ENCODE data around the gene ASB10.
A peak's percentile ranks its signal among the peaks of the same experiment; 100 is the strongest.

ASB10 gene

GRCh38 chr7:151168003-151168786 lies 18.9 kb downstream of the ASB10 start:
- peak; percentile 26 to 61 for DNase-seq (ENCODE audit: low read depth in 1 of 2, low spot score in 1 of 2)

- no peak for DNase-seq (ENCODE audit: low read depth in 1 of 2, low spot score in 1 of 2)
These were observed 19.7 kb downstream of the ASB10 start, which contains the start of gene GBX1 for GRCh38 chr7:151167197-151167961. TSS of gene GBX1 (minus strand) at chr7:151167694. CDS start at chr7:151167548, 146 bp downstream.

GRCh38 chr7:151166629-151167196 lies 20.3 kb downstream of the ASB10 start:
- no peak for DNase-seq (ENCODE audit: low read depth in 1 of 2, low spot score in 1 of 2)

GRCh38 chr7:151161757-151162156 lies 25.3 kb downstream of the ASB10 start:
- DNase-seq (ENCODE audit: low read depth in 1 of 2, low spot score in 1 of 2): no peak

GRCh38 chr7:151157645-151158329 lies 29.3 kb downstream of the ASB10 start:
- no peak for DNase-seq (ENCODE audit: low read depth in 1 of 2, low spot score in 1 of 2)

GRCh38 chr7:151152643-151153513 lies 34.2 kb downstream of the ASB10 start:
- DNase-seq (ENCODE audit: low read depth in 1 of 2, low spot score in 1 of 2): no peak

GRCh38 chr7:151150388-151150787 lies 36.7 kb downstream of the ASB10 start:
- no peak for DNase-seq (ENCODE audit: low read depth in 1 of 2, low spot score in 1 of 2)

GRCh38 chr7:151148319-151149259 lies 38.5 kb downstream of the ASB10 start:
- no peak for DNase-seq (ENCODE audit: low read depth in 1 of 2, low spot score in 1 of 2)

GRCh38 chr7:151146761-151147160 lies 40.3 kb downstream of the ASB10 start:
- DNase-seq (ENCODE audit: low read depth in 1 of 2, low spot score in 1 of 2): no peak

GRCh38 chr7:151144387-151144786 lies 42.7 kb downstream of the ASB10 start:
- no peak for DNase-seq (ENCODE audit: low read depth in 1 of 2, low spot score in 1 of 2)

GRCh38 chr7:151143261-151144015 lies 43.6 kb downstream of the ASB10 start:
- DNase-seq (ENCODE audit: low read depth in 1 of 2, low spot score in 1 of 2): no peak

- DNase-seq (ENCODE audit: low read depth in 1 of 2, low spot score in 1 of 2): no peak
These were observed 44.4 kb downstream of the ASB10 start for GRCh38 chr7:151142686-151143040.

- no peak for DNase-seq (ENCODE audit: low read depth in 1 of 2, low spot score in 1 of 2)
These were observed 45.0 kb downstream of the ASB10 start for GRCh38 chr7:151141855-151142685.

GRCh38 chr7:151141311-151141854 lies 45.7 kb downstream of the ASB10 start:
- DNase-seq (ENCODE audit: low read depth in 1 of 2, low spot score in 1 of 2): no peak

- no peak for DNase-seq (ENCODE audit: low read depth in 1 of 2, low spot score in 1 of 2)
These were observed 46.2 kb downstream of the ASB10 start for GRCh38 chr7:151140826-151141225.

GRCh38 chr7:151139791-151140190 lies 47.3 kb downstream of the ASB10 start:
- DNase-seq (ENCODE audit: low read depth in 1 of 2, low spot score in 1 of 2): no peak

- DNase-seq (ENCODE audit: low read depth in 1 of 2, low spot score in 1 of 2): no peak
These were observed 47.8 kb downstream of the ASB10 start for GRCh38 chr7:151139071-151139790.

Measured in stimulated activated CD4-positive, alpha-beta T cell treated with anti-CD3 and anti-CD28 coated beads, Interleukin-15, amount 100 ng/mL, for 1 hour (primary cell).